ENCODE results near the gene SCAF11.
A peak's percentile ranks its signal among the peaks of the same experiment; 100 is the strongest.
"Not testable (repeated sequence)": the region's sequence is repeated elsewhere in the genome, so short reads cannot be mapped to it uniquely, and the experiment has no call there.

The SCAF11 gene

DNA sequence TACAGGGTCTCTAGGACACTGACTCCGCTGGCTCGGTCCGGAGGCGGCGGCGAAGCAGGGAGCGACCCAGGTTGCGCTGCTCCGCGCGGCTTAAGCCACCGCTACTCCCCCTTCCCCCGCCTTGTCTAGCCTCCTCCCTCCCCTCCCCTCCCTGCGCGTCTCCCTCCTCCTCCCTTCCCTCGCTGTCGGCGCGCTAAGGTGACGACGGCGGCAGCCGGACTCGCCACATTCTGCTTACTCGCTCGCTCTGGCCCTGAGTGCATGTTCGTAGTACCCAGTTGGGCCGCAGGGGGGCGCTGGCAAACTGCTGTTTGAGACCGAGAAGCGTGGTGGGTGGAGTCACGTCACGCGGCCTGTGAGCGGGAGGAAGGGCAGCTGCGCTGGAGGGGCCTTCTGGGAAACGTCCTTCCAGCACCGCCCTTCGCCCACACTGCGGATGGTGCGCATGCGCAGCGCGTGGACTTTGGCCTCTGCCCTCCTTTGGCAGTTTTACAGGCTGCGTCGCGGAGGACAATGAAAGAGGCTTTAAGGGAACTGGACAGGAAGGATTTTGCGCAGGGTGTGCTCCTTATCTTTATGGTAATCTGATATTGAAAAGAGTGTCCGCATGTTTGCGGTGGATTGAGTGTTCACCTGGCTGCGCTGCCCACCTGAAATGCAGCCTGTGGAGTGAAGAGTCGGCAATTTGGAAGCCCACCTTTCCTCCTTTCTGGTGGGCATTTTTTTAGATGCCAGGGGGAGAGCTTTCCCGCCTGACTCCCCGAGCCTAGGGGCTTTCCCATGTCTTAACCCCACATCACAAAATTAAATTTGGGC is at the start of gene SCAF11:
Gene SCAF11 (minus strand): TSS at position 107 of the 816 bp plus-strand sequence. CDS start 26,407 bp downstream, outside the sequence.
- POLR2A ChIA-PET (ENCODE audit: low non-redundant PET): interaction anchor here (0.7 kb wide), 1 partner anchor 186 kb away, joined by 3 read pairs; no protein-coding TSS in a partner anchor

GRCh38 chr12:46037066-46037465 is 46.7 kb upstream of the SCAF11 start:
- DNase-seq (ENCODE audit: low spot score); H3K27ac ChIP-seq; CTCF ChIA-PET; POLR2A ChIA-PET (ENCODE audit: low non-redundant PET): not testable (repeated sequence)

More for the DNA sequence above, at the start of gene SCAF11:
- TF ChIP-seq, protein P1, sequence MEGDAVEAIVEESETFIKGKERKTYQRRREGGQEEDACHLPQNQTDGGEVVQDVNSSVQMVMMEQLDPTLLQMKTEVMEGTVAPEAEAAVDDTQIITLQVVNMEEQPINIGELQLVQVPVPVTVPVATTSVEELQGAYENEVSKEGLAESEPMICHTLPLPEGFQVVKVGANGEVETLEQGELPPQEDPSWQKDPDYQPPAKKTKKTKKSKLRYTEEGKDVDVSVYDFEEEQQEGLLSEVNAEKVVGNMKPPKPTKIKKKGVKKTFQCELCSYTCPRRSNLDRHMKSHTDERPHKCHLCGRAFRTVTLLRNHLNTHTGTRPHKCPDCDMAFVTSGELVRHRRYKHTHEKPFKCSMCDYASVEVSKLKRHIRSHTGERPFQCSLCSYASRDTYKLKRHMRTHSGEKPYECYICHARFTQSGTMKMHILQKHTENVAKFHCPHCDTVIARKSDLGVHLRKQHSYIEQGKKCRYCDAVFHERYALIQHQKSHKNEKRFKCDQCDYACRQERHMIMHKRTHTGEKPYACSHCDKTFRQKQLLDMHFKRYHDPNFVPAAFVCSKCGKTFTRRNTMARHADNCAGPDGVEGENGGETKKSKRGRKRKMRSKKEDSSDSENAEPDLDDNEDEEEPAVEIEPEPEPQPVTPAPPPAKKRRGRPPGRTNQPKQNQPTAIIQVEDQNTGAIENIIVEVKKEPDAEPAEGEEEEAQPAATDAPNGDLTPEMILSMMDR (conservative IDR thresholded peaks at IDR 0.05; ENCODE audit: low read depth): peak; percentile 93
- CTCF ChIA-PET: interaction anchor here (0.6 to 1.6 kb wide), 10 partner anchors 12 to 1688 kb away, joined by 3 to 11 read pairs (median 4); no protein-coding TSS in a partner anchor
- peak; percentile 97 for DNase-seq (ENCODE audit: low spot score)
- H3K27ac ChIP-seq: peak within 1 kb of the TSS; percentile 99

GRCh38 chr12:46027172-46027571 is 36.8 kb upstream of the SCAF11 start:
- CTCF ChIA-PET: no interaction called here
- TF ChIP-seq, protein P1 (conservative IDR thresholded peaks at IDR 0.05; ENCODE audit: low read depth): no peak
- DNase-seq (ENCODE audit: low spot score): no peak
- H3K27ac ChIP-seq: no peak overlapping the region
- POLR2A ChIA-PET (ENCODE audit: low non-redundant PET): no interaction called here

DNA sequence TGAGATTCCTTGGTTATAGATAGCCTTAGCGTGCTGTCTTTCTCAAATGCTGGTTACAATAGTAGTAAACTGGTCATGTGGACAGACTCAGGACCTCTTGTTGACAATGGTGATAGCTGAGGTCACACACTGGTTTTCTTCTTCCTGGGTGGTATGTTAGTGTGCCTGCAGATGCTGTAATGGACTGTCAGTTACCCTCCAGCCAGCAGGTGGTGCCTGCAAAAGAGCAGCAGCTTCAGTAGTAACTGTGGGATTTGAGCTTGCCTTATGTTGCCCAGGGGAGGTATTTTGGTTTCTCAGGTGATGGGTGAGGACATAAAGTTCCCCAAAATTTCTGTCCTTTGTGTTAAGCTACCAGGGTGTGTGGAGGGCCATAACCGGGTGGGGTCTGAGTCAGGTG is 33.7 kb upstream of the SCAF11 start:
- ChIA-PET POLR2A (ENCODE audit: low non-redundant PET) (no interaction called here), CTCF (no interaction called here)
- DNase-seq (ENCODE audit: low spot score): no peak
- no peak overlapping the region for H3K27ac ChIP-seq
- TF ChIP-seq, protein P1 (conservative IDR thresholded peaks at IDR 0.05; ENCODE audit: low read depth): no peak

- POLR2A ChIA-PET (ENCODE audit: low non-redundant PET): no interaction called here
- TF ChIP-seq, protein P1 (conservative IDR thresholded peaks at IDR 0.05; ENCODE audit: low read depth): no peak
- DNase-seq (ENCODE audit: low spot score): no peak
- CTCF ChIA-PET: interaction anchor here (0.7 kb wide), 1 partner anchor 246 kb away, joined by 3 read pairs; no protein-coding TSS in a partner anchor
- H3K27ac ChIP-seq: no peak overlapping the region
These were observed 30.4 kb upstream of the SCAF11 start for GRCh38 chr12:46020768-46021167.

DNA sequence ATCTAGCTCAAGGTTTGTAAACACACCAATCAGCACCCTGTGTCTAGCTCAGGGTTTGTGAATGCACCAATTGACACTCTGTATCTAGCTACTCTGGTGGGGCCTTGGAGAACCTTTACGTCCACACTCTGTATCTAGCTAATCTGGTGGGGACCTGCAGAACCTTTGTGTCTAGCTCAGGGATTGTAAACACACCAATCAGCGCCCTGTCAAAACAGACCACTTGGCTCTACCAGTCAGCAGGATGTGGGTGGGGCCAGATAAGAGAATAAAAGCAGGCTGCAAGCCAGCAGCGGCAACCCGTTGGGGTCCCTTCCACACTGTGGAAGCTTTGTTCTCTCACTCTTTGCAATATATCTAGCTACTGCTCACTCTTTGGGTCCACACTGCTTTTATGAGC is 28.3 kb upstream of the SCAF11 start:
- CTCF ChIA-PET; DNase-seq (ENCODE audit: low spot score); POLR2A ChIA-PET (ENCODE audit: low non-redundant PET); H3K27ac ChIP-seq: not testable (repeated sequence)

DNA sequence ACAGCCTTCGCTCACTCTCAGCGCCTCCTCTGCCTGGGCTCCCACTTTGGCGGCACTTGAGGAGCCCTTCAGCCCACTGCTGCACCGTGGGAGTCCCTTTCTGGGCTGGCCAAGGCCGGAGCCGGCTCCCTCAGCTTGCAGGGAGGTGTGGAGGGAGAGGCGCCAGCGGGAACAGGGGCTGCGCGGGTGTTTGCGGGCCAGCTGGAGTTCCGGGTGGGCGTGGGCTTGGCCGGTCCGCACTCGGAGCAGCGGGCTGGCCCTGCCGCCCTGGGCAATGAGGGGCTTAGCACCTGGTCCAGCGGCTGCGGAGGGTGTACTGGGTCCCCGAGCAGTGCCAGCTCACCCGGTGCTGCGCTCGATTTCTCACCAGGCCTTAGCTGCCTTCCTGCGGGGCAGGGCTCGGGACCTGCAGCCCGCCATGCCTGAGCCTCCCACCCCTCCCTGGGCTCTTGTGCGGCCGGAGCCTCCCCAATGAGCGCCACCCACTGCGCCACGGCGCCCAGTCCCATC is 27.5 kb upstream of the SCAF11 start:
- DNase-seq (ENCODE audit: low spot score); H3K27ac ChIP-seq; CTCF ChIA-PET; POLR2A ChIA-PET (ENCODE audit: low non-redundant PET): not testable (repeated sequence)

DNA sequence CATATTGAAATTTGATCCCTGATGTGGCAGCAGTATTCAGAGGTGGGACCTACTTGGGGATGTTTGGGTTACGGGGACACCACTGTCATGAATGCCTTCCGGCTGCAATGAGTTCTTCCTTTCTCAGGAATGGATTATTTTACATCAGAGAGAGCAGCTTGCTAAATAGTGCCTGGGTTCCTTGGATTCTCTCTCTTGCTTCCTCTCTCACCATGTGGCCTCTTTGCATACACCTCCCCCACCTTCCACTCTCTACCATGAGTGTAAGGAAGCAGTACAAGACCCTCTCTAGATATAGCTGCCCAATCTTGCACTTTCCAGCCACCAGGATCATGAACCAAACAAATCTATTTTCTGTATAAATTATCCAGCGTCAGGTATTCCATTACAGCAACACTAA is 15.4 kb upstream of the SCAF11 start:
- no peak overlapping the region for H3K27ac ChIP-seq
- CTCF ChIA-PET: interaction anchor here (0.8 kb wide), 1 partner anchor 9 kb away, joined by 3 read pairs; no protein-coding TSS in a partner anchor
- POLR2A ChIA-PET (ENCODE audit: low non-redundant PET): no interaction called here
- DNase-seq (ENCODE audit: low spot score): no peak
- TF ChIP-seq, protein P1 (conservative IDR thresholded peaks at IDR 0.05; ENCODE audit: low read depth): no peak

Measured in RWPE1 (cell line).